GM19240 (cell line): ENCODE results near the gene PPM1L.

ENCODE experiments used
- DNase-seq: peaks from one replicate; pipeline ENCODE4 v3.0.0; 2011; ENCODE audit warnings: low spot score; ENCODE audit not compliant: insufficient read length

The PPM1L gene

DNA sequence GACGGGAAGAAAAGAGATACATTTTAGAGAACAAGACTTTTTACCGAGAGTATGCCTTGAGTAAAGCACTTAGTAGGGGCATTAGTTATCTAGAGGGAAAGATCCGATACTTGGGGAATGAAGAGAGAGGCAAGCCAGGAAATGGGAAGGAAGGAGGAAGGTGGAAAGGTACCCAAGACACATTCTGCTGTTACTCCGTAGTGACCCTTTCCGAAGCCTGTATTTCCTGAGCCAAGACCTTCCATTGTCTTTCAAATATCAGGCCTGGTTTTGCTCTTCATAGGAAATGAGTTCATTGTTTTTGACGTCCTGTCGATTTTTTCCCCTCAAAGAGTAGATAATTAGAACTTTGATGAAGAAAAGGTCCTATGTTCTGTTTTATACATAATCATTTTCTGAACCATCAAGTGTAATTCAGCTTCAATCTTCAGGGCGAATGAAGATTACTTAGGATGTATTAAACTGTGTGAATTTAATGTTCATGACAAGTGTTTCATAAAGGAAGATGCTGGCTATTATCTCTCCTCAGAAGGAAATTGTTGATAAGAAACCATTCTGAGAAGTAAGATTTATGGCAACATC is 95.7 kb downstream of the PPM1L start:
- DNase-seq, result no peak

GRCh38 chr3:160852856-160853255 is 96.8 kb downstream of the PPM1L start:
- no peak for DNase-seq

- DNase-seq, result no peak
These were observed 100.4 kb downstream of the PPM1L start for GRCh38 chr3:160856450-160856849.

- DNase-seq, result no peak
These were observed 101.6 kb downstream of the PPM1L start for GRCh38 chr3:160857476-160858119.

- DNase-seq, result no peak
These were observed 104.3 kb downstream of the PPM1L start for GRCh38 chr3:160860346-160860745.

- no peak for DNase-seq
These were observed 113.8 kb downstream of the PPM1L start for GRCh38 chr3:160869825-160870224.

DNA sequence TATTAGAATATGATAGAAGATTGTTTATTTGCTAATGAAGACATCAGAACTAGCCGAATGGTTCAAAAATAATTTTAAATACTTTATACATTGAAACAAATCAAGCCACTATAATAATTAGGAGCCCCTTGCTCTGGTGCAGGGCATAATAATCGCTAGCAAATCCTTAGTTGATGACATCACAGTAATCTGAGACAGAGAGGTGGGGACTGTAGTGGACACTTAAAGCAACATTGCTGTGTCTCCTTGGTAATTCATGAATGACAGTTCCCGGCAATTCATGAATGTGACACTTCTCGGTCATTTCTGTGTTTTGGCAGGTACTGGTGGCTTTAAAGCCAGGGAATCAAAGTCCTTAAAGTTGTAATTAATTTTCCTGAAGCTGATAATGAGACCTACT is 114.3 kb downstream of the PPM1L start:
- DNase-seq, result no peak

DNA sequence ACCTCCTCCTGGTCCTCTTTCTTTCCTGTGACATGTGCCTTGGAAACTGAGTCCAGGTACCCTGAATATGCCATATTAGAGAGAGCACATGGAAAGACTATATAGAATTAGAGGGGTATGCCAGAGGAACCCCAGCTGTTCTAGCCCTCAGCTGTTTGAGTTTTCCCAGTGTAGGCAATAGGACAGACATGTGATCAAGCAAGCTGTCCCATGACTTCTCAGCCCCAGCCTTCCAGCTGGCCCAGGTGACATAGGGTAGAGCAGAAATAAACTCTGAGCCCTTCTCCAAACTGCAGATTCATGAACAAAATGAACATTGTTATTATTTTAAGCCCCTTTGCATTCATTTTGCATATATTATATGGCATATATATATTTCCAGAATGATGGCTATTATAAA is 118.7 kb downstream of the PPM1L start:
- no peak for DNase-seq

DNA sequence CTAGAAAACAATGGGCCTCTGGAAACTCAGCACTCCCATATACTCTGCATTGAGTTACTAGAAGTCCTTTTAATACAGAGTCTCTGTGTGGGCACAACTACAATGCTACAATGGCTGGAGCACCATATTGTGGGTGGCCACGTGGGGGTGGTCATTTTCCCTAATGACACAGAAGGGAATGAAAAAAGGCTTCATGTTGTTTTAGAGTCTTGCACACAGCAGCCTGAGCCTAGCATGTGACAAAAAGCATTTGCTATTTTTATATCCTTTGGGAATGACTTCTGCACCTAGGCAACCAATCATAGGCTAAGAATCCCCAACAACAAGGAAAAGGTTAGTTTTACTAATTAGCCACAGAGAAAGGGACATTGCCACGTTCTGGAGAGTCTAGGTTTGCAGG is 120.6 kb downstream of the PPM1L start:
- DNase-seq, result no peak

- no peak for DNase-seq
These were observed 123.8 kb downstream of the PPM1L start for GRCh38 chr3:160879859-160880258.

DNA sequence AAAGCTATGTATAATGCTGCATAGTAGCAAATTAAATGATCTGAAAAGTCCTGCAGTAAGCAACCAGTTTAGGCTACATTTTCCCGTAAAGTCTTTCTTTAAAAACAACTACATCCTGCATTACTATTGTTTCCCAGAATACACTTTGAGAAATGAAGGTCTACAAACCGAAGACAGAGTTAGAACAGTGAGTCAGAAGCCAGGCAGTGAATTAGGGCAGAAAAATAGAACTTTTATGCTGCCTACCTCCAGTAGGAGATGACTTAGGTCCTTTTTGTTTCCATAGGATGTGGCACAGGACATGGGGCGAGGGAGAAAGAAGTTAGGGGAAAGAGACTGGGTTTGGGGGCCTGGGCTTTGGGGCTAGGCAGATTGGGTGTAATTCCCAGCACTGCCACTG is 127.3 kb downstream of the PPM1L start:
- no peak for DNase-seq

- no peak for DNase-seq
These were observed 129.8 kb downstream of the PPM1L start for GRCh38 chr3:160885791-160886286.

DNA sequence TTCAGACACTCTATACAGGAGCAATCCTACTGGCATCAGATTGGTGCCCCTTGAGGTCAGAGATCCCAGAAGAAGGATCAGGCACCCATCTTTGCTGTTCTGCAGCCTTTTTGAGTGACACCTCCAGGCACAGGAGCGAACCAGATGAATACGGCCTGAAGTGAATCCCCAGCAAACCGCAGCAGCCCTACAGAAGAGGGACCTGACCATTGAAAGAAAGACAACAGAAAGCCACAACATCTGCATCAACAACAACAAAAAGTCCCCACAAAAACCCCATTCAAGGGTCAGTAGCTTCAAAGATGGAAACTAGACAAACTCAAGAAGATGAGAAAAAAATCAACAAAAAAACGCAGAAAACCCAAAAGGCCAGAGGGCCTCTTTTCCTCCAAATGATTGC is 130.4 kb downstream of the PPM1L start:
- DNase-seq, result no peak

- DNase-seq, result no peak
These were observed 137.2 kb downstream of the PPM1L start for GRCh38 chr3:160893207-160893606.

DNA sequence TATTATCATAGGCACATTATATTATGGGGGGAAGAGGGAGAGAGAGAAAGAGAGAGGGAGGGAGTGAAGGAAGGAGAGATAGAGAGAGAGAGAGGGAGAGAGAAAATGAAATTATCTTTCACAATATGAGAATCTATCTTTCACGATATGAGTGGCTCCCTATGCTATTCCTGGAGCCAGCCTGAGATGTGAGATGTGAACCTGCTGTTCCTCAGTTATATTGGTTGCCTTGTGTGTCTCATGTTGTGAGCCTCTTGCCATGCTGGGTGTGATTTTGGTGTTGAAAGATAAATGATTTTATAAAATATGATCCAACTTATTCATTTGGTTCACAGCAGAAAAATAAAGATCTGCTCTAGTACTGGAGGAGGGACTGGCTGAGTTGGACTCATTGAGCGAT is 148.7 kb downstream of the PPM1L start:
- DNase-seq, result no peak

- DNase-seq, result no peak
These were observed 150.6 kb downstream of the PPM1L start for GRCh38 chr3:160906646-160907045.

DNA sequence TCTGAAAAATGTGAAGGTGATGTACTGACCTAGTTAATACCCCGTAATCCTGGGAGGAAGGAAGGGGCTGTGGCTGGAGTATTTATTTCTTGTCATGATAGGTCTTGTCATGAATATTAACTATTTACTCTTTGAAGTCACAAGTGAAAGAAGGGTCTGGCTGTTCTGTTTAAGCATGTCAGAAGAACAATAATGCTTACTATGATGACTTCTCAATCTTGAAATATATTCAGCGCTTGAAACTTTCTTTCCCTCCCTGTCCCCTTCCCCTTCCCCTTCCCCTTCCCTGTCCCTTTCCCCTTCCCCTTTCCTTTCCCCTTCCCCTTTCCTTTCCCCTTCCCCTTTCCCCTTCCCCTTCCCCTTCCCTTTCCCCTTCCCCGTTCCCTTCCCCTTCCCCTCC is 153.9 kb downstream of the PPM1L start:
- DNase-seq, result no peak

GRCh38 chr3:160911411-160911810 is 155.4 kb downstream of the PPM1L start:
- no peak for DNase-seq

DNA sequence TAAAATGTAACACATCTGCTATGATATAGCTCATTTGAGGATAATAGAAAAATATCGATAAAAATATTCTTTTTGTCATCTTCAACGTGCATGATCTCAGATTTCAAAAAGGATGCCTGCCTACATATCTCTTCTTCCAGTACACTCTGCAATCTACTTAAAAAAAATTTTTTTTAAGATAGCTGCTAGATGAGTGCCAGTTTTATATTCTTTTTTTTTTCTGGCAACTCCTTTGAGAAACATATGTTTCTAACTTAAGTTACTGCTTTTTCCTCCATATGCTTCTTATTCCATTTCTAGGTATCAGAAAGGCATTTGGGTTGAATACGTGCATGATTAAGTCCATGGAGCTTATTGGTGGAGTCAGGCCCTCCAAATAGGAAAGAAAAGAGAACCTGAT is 160.4 kb downstream of the PPM1L start:
- no peak for DNase-seq

DNA sequence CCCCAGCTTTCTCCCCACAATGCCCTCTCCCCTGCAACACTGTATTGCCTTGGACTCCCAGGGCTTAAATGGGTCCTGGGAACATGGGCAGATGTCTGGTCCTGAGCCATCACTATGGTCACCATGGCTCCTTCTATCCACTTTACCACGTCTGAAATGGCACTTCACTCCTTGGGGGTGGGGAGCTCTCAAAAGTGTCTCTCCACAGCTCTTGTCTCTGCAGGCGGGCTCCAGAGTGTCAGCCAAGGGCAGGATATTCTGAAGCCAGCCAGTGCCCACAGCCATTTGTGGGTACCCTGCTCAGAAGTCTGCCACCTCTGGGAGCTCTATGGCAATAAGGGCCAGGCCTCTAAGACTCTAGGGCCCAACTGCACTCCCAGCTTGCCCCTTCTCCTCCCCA is 163.9 kb downstream of the PPM1L start:
- DNase-seq, result no peak

DNA sequence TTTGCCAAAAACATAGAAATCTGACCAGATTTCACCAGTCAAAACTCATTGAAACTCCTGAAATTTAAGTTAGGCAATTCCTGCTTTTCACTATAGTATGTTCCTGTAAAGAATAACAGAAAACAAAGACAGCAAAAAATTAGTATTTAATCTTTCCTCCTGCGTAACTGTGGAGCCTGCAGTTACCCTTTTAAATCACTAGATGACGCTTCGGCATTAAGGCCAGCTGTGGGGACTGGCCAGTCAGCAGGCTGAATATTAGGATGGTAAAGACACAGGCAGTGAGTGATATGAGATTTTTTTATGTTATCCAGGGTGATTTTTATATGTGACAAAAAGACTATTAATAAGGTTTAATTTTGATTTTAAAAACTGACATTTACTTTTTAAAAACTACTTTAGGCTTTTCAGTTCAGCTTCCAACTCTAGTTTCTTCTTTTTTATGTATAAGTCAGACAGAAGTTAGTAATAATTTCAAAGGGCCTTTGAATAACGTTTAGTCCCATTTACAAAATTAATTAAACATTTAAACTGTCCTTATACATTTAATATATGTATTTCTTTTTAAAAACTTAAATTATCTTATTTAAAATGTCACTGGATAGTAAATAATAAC is 165.1 kb downstream of the PPM1L start:
- peak; percentile 5 for DNase-seq

DNA sequence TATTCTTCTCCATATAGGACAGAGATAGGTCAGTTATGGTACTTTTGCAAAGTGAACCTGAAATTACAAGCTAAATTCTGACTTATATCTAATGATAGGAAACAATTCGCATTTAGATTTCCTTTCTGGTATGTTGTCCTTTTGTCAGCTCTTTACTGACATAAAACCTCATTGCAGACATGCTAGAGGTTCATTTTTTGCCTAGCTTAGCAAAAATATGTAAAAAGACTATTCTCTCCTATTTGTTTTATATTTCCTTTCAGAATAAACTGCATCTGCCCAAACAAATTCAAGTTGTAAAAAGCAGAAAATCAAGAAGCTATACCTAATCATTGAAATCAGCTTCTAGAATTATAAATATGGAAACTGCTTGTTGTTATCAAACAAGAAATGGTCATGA is 168.7 kb downstream of the PPM1L start:
- DNase-seq, result no peak

GRCh38 chr3:160927620-160928019 is 171.6 kb downstream of the PPM1L start:
- DNase-seq, result no peak
